ENCODE data around the gene POTEC.
"Not testable (repeated sequence)": the region's sequence is repeated elsewhere in the genome, so short reads cannot be mapped to it uniquely, and the experiment has no call there.

Gene POTEC

GRCh38 chr18:14543446-14543964 lies at the start of gene POTEC:
Gene POTEC, minus strand, starts transcription at chr18:14543600. Its CDS starts 454 bp downstream, at chr18:14543146.
- not testable (repeated sequence) for DNase-seq

DNA sequence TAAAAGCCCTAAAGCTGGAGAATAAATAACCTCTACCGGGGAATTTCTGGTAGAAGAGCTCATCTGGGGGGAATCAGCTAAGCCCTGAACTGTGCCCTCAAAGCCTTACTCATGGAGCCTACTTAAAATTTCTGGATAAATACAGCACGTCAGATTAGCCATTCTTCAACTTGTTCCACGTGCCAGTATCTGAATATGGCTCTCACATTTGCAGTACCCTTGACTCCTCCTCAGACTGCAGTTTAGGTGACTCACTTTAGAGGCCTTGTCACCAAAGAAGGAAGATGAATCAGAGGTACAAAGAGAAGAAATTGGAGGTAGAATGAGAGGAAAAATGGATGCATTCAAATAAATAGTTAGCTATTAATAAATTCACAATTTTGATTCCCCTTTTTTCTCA lies 34.6 kb upstream of the POTEC start:
- DNase-seq = no peak

DNA sequence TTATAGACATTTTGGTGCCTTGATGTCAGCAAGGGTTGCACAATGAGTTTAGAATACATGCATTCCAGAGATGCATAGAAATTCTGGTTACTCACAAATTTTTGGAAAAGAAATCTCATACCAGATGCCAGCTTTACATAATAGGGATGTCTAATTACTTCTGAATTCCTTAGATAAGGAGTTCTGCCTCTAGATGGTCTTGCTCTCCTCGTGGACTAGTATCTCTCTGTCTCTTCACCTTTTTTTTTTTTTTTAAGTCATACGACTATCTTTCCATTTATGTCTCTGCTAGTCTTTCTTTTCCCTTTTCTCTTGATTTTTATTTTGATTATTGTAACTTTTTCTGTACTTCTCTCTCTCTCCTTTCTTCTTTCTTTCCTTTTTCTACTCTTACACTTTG lies 16.1 kb upstream of the POTEC start:
- DNase-seq = not testable (repeated sequence)

DNA sequence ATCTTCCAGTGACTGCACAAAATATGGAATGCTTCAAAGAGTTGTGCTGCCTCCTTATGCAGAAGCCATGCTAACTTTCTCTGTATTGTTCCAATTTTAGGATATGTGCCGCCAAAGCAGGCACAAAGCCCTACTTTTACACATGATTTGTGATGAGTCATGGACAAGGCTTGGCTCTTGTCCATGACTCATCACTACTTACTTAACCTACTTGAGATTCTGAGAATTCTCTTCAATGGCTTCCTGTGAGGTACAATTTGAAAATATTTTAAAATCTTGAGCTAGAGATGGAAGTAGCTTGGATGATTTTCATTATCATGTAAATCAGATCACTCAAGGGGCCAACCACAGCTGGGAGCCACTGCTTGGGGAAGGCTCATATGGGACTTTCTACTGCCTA lies 11.7 kb downstream of the POTEC start:
- DNase-seq = not testable (repeated sequence)

DNA sequence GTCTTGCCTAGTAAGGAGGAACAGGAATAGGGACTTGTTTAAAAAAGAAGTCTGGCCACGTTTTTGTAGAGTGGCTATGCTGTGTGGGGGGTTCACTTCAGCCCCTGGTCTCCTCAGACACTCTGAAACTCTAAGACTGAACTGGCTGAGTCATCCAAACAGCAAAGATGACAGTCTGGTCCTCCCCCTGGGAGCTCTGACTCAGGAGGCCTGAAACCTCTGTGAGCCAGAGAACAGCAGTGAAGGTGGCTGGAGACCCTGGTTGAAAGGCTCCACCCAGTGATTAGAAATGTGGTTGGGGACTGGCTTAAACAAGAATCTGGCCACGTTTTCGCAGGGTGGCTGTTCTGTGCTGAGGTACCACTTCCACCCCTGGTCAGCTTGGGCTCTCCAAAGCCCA lies 32.7 kb downstream of the POTEC start:
- not testable (repeated sequence) for DNase-seq

GRCh38 chr18:14503691-14504090 lies 39.7 kb downstream of the POTEC start:
- not testable (repeated sequence) for DNase-seq

DNA sequence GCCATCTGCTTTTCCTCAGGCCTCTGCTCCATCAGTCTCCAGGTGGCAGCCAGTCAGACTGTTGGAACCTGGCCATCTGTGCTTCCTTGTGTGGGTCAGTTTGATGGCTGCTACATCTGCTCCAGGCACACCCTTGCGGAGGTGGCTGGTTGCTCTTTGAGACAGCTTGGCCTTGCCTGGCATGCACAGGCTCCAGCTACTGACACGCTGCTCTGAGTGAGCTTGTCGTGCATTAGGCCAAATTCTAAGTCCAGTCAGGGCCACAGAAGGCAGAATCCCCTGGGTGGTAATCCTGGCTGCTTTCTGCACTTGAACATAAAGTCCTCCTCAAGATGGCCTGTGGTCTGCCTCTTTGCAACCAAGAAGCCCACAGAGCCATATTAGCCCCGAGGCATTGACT lies 41.5 kb downstream of the POTEC start:
- not testable (repeated sequence) for DNase-seq

DNA sequence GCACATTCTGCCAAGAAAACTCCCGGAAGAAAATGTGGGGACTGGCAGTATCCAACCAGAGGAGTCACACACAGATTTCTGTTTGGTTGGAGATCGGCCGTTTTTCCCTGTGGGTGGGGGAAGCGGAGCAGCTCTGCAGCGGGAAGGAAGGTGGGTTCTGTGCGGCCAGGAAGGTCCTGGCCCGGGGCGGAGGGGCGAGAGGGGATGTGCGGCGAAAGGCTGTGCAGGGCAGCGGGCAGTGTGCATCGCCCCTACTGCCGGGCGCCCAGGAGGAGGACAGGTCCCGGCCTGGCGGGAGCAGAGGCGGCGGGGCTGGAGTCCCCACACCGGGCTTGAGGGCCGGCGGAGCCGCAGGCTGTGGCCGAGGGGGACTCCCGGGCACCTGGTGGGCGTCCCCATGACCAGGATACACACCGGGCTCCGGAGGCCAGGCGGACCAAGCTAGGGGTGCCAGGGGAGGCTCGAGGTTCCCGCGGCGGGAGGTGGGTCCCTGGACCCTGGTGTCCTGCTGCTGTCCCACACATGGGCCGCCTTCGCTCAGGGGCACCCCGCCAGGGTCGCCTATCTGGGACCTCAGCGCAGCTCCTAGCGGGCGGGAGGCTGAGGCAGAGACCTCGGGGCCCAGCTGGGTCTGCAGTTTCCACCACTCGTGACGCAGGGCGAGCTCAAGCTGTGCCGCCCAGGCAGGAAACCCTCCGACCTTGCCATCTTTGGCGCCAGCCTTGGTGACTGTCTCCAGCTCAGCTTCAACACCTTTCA lies 54.0 kb downstream of the POTEC start:
- not testable (repeated sequence) for DNase-seq

DNA sequence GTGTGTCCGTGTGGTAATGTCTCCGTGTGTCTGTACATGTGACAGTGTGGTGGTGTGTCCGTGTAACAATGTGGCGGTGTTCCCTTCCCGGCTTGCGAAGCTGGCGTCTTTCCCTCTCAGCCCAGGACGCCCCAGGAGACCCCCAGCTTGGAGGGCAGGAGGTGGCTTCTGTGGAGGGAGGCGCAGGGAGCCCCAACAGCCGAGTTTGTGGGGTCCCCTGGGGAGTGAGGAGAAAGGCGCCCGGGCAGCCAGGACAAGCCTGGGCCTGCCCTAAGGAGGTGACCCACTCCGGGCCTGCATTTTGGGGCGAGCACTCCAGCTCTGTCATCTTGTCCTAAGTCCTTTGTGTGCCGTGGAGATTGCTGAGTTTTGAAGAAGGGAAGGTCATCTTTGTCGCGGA lies 54.6 kb downstream of the POTEC start:
- DNase-seq = not testable (repeated sequence)

DNA sequence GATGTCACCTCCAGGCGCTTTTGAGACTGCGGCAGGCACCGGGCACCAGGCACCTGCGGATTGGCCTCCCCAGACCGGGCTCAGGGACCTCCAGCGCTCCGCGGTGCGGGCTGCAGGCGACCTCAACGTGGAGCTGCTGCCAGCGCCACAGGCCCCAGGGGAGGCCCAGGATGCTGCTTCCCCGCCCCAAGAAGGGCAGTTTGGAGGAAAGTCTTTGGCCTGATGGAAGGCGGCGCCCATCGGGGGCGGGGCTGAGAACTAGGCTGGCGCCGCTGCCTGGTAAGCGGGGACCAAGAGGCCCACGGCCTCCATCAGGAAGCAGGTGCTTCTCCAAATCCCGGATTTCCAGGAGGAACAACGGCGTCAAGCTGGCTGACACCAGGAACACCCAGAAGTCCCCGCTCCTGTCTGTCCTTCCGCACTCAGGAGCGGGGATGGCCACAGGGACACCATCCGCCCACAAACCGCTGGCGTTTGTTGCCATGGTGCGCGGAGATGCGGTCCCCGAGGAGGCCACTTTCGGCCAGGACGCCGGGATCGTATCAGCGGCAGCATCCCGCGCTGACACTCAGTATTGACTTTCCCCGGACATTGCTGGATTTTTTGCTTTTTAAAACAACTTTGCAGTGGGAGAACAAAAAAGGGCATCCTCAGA lies 56.3 kb downstream of the POTEC start:
- DNase-seq = not testable (repeated sequence)

DNA sequence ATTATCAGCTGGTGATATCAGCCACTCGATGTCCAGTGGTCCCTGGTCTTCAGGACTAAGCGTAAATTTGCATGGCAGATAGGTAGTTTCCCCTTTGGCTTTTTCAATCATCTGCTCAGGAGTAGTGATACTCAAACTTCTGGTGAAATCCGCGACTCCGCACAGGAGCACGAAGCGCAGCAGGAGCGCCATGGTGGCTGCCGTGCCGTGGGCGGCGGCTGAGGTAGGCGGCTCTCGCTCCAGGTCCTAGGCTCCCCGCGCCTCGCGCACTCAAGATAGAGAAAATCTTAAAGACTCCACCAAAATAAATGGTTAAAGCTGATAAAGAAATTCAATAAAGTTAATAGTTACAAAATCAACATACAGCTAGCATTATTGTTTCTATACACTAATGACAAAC lies 64.3 kb downstream of the POTEC start:
- DNase-seq = not testable (repeated sequence)

- DNase-seq = not testable (repeated sequence)
Observed at GRCh38 chr18:14475520-14475919, 67.9 kb downstream of the POTEC start.

DNA sequence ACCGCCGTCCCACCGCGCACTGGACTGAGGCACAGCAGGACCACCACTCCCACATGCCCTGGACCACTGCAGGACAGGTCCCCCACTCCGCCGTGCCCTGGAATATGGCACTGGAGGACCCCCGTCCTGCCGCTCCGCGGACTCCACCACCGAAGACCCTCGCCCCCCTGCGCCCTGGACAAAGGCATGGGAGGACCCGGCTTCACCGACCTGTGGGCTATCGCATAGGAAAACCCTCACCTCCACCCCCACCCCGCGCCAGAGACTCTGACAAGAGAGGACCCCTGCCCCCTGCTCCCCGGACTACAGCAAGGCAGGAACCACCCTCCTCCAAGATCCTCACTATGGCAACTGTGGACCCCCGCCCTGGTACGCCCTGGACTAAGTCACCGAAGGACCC lies 68.6 kb downstream of the POTEC start:
- not testable (repeated sequence) for DNase-seq

GRCh38 chr18:14474007-14474720 lies 69.2 kb downstream of the POTEC start:
- DNase-seq = not testable (repeated sequence)

DNA sequence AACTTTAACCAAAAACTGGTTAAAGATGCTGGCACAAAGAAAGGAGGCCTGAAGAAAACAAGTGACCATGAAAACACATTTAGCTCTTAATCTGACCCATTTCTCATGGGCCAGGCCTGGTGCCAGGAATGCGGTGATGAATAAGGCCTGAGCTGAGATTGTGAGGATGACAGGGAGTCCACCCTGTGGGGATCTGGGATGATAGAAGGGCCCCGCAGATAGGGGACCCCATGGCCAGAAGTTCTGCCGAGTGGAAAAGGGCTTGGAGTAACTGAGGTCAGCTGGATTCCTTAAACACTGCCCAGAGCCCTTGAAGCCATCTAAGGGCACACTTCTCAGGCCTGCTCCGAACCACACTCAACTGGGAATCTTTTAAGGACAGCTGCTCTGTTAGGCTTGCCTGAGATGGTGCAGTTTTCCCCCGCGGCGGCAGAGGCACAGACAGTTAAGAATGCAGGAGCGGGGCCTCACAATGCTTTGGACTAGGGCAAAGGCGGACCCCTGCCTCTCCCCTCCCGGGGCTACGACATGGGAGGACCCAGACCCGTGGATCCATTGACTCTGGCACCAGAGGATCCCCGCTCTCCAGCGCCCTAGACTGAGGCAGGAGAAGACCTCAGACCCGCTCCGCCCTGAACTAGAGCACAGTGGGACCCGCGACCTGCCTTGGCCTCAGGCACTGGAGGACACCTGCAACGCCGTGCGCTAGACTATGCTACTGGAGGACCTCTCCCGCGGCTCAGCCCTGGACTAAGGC lies 70.0 kb downstream of the POTEC start:
- DNase-seq = not testable (repeated sequence)

DNA sequence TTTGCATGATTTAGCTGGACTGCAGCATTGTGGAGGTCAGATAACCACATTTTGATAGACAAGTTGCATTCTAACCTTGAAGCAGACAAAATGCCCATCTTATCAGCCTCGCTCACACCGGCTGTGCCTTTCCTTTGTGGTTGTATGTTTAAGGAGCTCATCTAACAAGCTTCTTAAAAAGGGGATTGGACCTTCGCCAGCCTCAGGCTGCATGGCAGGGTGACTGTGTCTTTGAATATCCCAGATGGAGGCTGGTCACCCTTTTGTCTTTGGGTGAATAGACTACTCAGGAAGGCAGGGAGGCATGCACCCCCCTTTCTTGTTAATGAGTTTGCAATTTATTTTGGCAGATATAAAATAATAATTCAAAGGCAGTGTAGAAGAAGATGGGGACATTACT lies 72.1 kb downstream of the POTEC start:
- not testable (repeated sequence) for DNase-seq

GRCh38 chr18:14470446-14470845 lies 73.0 kb downstream of the POTEC start:
- not testable (repeated sequence) for DNase-seq

- not testable (repeated sequence) for DNase-seq
Observed at GRCh38 chr18:14470046-14470445, 73.4 kb downstream of the POTEC start.

- DNase-seq = not testable (repeated sequence)
Observed at GRCh38 chr18:14465989-14466388, 77.4 kb downstream of the POTEC start.
